AG08396 (cell line): Measurements from ENCODE around the gene CDR2.
"Not testable (repeated sequence)": the region's sequence is repeated elsewhere in the genome, so short reads cannot be mapped to it uniquely, and the experiment has no call there.

Experiments
- DNase-seq: peaks from one replicate; pipeline ENCODE4 v3.0.0; 2012; ENCODE audit warnings: low spot score, mixed read lengths

Gene CDR2

GRCh38 chr16:22307838-22308237 lies 66.6 kb downstream of the CDR2 start:
- DNase-seq, result no peak

- DNase-seq, result no peak
These were observed 67.6 kb downstream of the CDR2 start for GRCh38 chr16:22306788-22307187.

- DNase-seq, result no peak
These were observed 70.0 kb downstream of the CDR2 start for GRCh38 chr16:22304411-22304810.

GRCh38 chr16:22302776-22303363 lies 71.5 kb downstream of the CDR2 start:
- no peak for DNase-seq

- not testable (repeated sequence) for DNase-seq
These were observed 73.0 kb downstream of the CDR2 start for GRCh38 chr16:22301423-22301822.

- peak; percentile 82 for DNase-seq
These were observed 73.9 kb downstream of the CDR2 start for GRCh38 chr16:22300427-22301071.

GRCh38 chr16:22299036-22299435 lies 75.4 kb downstream of the CDR2 start:
- DNase-seq, result no peak

- peak; percentile 86 for DNase-seq
These were observed 76.3 kb downstream of the CDR2 start for GRCh38 chr16:22297871-22298733.

- peak; percentile 97 for DNase-seq
These were observed 77.1 kb downstream of the CDR2 start, which contains the start of gene POLR3E for GRCh38 chr16:22297114-22297870. POLR3E (plus strand) TSS chr16:22297409; CDS start chr16:22302969, 5,560 bp downstream.

GRCh38 chr16:22296225-22297113 lies 78.0 kb downstream of the CDR2 start:
- no peak for DNase-seq
